WTC11 (cell line): Measurements from ENCODE around the gene GCFC2.

ENCODE experiments used
- ATF3 ChIP-seq: sonication (generic); formaldehyde crosslinking; conservative IDR thresholded peaks from 2 replicates; pipeline ENCODE4 v1.8.1; 2022; ENCODE audit warnings: mild to moderate bottlenecking, missing genetic modification reagents
- CBFB ChIP-seq: sonication (generic); formaldehyde crosslinking; IDR thresholded peaks from 2 replicates; pipeline ENCODE4 v1.8.1; 2022; ENCODE audit warnings: mild to moderate bottlenecking, low read depth, missing genetic modification reagents
- CTCF ChIP-seq: fragments of 200-600 bp; IDR thresholded peaks from 2 replicates; pipeline ENCODE4 v1.8.0; 2022; ENCODE audit warnings: antibody characterized with exemption
- FOXJ3 ChIP-seq: sonication (generic); formaldehyde crosslinking; IDR thresholded peaks from 2 replicates; pipeline ENCODE4 v1.9.0; 2021; ENCODE audit warnings: missing genetic modification reagents, mild to moderate bottlenecking, borderline replicate concordance
- PRRX2 ChIP-seq: fragments of 250-450 bp; sonication (Bioruptor Pico); IDR thresholded peaks from 2 replicates; pipeline ENCODE4 v1.8.0; 2021; ENCODE audit warnings: mild to moderate bottlenecking
- SMAD4 ChIP-seq: sonication (generic); formaldehyde crosslinking; IDR thresholded peaks from 2 replicates; pipeline ENCODE4 v1.8.0; 2022; ENCODE audit warnings: mild to moderate bottlenecking, missing genetic modification reagents

- TF ChIP-seq CBFB (CRISPR knock-in tag) (no peak), PRRX2 (CRISPR knock-in tag) (no peak), ATF3 (no peak), CTCF (no peak), FOXJ3 (no peak), SMAD4 (CRISPR knock-in tag) (no peak)
These were observed 73.1 kb downstream of the GCFC2 start for GRCh38 chr2:75637568-75637967.
